Activated B cell treated with CpG ODN at 0.5 μM for 24 hours (primary cell): Measurements from ENCODE around the gene C6orf58. TPM values are rescaled to one million over a fixed set of nuclear protein-coding genes. Genes with fewer than 3 reads are reported as not detected.

Source experiments
- ATAC-seq: fragments of 200-7000 bp; cut with Tn5 transposase; one replicate; pipeline ENCODE4 v1.10.0; 2021; ENCODE audit warnings: low read depth, mild to moderate bottlenecking, moderate library complexity
- CTCF ChIA-PET: fragments of 350-600 bp; sonication (Branson Sonifier 250); formaldehyde crosslinking; loops from one replicate; lab custom pipeline; 2021; ENCODE audit warnings: antibody characterized with exemption; lab: Charles Lee
- POLR2A ChIA-PET: fragments of 350-600 bp; sonication (Branson Sonifier 250); formaldehyde crosslinking; loops from one replicate; lab custom pipeline; 2021; ENCODE audit warnings: antibody characterized with exemption; lab: Charles Lee
- DNase-seq: peaks from one replicate; pipeline ENCODE4 v3.0.0; 2022
- H3K27ac Mint-ChIP-seq: one replicate; pipeline ENCODE4 v1.8.0; 2020; ENCODE audit warnings: mixed read lengths
- H3K27me3 Mint-ChIP-seq: one replicate; pipeline ENCODE4 v1.8.0; 2021; ENCODE audit warnings: mixed read lengths
- H3K36me3 Mint-ChIP-seq: one replicate; pipeline ENCODE4 v1.8.0; 2021; ENCODE audit warnings: low read depth, mixed read lengths
- H3K4me1 Mint-ChIP-seq: one replicate; pipeline ENCODE4 v1.8.0; 2021; ENCODE audit warnings: mixed read lengths
- H3K4me3 Mint-ChIP-seq: one replicate; pipeline ENCODE4 v1.8.0; 2020; ENCODE audit warnings: mild to moderate bottlenecking, mixed read lengths
- H3K9me3 Mint-ChIP-seq: one replicate; pipeline ENCODE4 v1.8.0; 2020; ENCODE audit warnings: mixed read lengths
- CTCF ChIP-seq: fragments of 200-600 bp; IDR thresholded peaks from one replicate; pipeline ENCODE4 v1.8.0; 2022; ENCODE audit warnings: antibody characterized with exemption, mild to moderate bottlenecking
- intact Hi-C: fragments of 100-400 bp; cut with micrococcal nuclease; formaldehyde crosslinking; loops from one replicate; pipeline ENCODE4 v1.15.1; 2024
- total RNA-seq: library from RNA; stranded (reverse); gene quantifications from 2 replicates; pipeline ENCODE4 v1.2.3, GENCODE V29; 2022

Gene C6orf58
- total RNA-seq, 1 donor from 2014 or later: not detected

- no peaks in the 10 kb centered on the region for H3K36me3 Mint-ChIP-seq
- no peak overlapping the region for H3K27ac Mint-ChIP-seq
- no peak for TF ChIP-seq CTCF
- CTCF ChIA-PET: no interaction called here
- intact Hi-C loops: no loop called here
- no peaks in the 10 kb centered on the region for H3K4me1 Mint-ChIP-seq
- H3K4me3 Mint-ChIP-seq: no peak overlapping the region
- no peak for DNase-seq
- no peaks in the 10 kb centered on the region for H3K9me3 Mint-ChIP-seq
- POLR2A ChIA-PET: no interaction called here
- H3K27me3 Mint-ChIP-seq: no peaks in the 10 kb centered on the region
- ATAC-seq: no peak
Observed at GRCh38 chr6:127564761-127565160, 12.2 kb upstream of the C6orf58 start.

- H3K27me3 Mint-ChIP-seq: no peaks in the 10 kb centered on the region
- no peak for TF ChIP-seq CTCF
- ChIA-PET POLR2A (no interaction called here), CTCF (no interaction called here)
- no peak overlapping the region for H3K4me3 Mint-ChIP-seq
- peaks cover 6% of the 10 kb centered on the region for H3K4me1 Mint-ChIP-seq
- ATAC-seq: no peak
- no peak overlapping the region for H3K27ac Mint-ChIP-seq
- H3K9me3 Mint-ChIP-seq: no peaks in the 10 kb centered on the region
- no peak for DNase-seq
- H3K36me3 Mint-ChIP-seq: no peaks in the 10 kb centered on the region
- intact Hi-C loops: no loop called here
Observed at GRCh38 chr6:127566119-127566518, 10.9 kb upstream of the C6orf58 start.

GRCh38 chr6:127566651-127567050 lies 10.3 kb upstream of the C6orf58 start:
- no peak overlapping the region for H3K27ac Mint-ChIP-seq
- CTCF ChIA-PET: no interaction called here
- H3K27me3 Mint-ChIP-seq: no peaks in the 10 kb centered on the region

GRCh38 chr6:127567476-127567875 lies 9.5 kb upstream of the C6orf58 start:
- Mint-ChIP-seq H3K9me3 (no peaks in the 10 kb centered on the region), H3K4me1 (peaks cover 6% of the 10 kb centered on the region), H3K27me3 (no peaks in the 10 kb centered on the region), H3K27ac (no peak overlapping the region), H3K4me3 (no peak overlapping the region), H3K36me3 (no peaks in the 10 kb centered on the region)
- ChIA-PET CTCF (no interaction called here), POLR2A (no interaction called here)
- TF ChIP-seq CTCF: no peak
- intact Hi-C loops: no loop called here
- DNase-seq: no peak
- ATAC-seq: no peak

More at GRCh38 chr6:127566651-127567050, 10.3 kb upstream of the C6orf58 start:
- peaks cover 6% of the 10 kb centered on the region for H3K4me1 Mint-ChIP-seq
- POLR2A ChIA-PET: no interaction called here
- no peak for DNase-seq
- TF ChIP-seq CTCF: no peak
- no peak for ATAC-seq
- no peaks in the 10 kb centered on the region for H3K36me3 Mint-ChIP-seq
- intact Hi-C loops: no loop called here
- no peaks in the 10 kb centered on the region for H3K9me3 Mint-ChIP-seq
- H3K4me3 Mint-ChIP-seq: no peak overlapping the region

- peak overlapping the region; percentile 12 for H3K27ac Mint-ChIP-seq
- H3K27me3 Mint-ChIP-seq: no peaks in the 10 kb centered on the region
- no peak for DNase-seq
- intact Hi-C loops: no loop called here
- H3K36me3 Mint-ChIP-seq: no peaks in the 10 kb centered on the region
- POLR2A ChIA-PET: no interaction called here
- H3K9me3 Mint-ChIP-seq: no peaks in the 10 kb centered on the region
- H3K4me1 Mint-ChIP-seq: peaks cover 6% of the 10 kb centered on the region
- CTCF ChIA-PET: no interaction called here
- no peak overlapping the region for H3K4me3 Mint-ChIP-seq
- TF ChIP-seq CTCF: no peak
- ATAC-seq: no peak
Observed at GRCh38 chr6:127570739-127571389, 6.1 kb upstream of the C6orf58 start.
